ENCODE data around the gene CTPS2. TPM values are rescaled to one million over a fixed set of nuclear protein-coding genes. Genes with fewer than 3 reads are reported as not detected.

CTPS2 gene
- total RNA-seq, 1 experiment from 2014 or later: 30.0 TPM

DNA sequence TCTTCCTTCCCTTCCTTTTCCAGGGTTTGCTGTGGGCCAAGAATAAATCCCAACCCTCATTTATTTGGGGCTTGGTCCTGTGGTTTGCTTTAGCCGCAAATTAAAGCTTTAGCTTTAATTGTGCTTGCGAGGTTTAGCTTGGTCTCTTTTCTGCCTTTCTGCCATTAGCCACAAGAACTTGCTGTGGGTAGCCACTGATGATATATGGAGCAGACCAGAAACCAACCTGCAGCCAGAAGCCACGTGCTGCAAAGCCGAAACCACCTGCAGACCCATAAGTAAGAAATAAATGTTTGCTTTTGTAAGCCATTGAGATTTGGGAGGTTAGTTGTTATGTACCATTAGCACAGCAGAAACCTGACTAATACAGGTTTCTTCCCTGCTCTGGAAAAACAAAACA lies 152.3 kb downstream of the CTPS2 start:
- no peak for DNase-seq (ENCODE audit: low spot score)

- DNase-seq (ENCODE audit: low spot score): no peak
Measured at GRCh38 chrX:16559206-16559619, 153.3 kb downstream of the CTPS2 start.

GRCh38 chrX:16558489-16558888 lies 154.0 kb downstream of the CTPS2 start:
- no peak for DNase-seq (ENCODE audit: low spot score)

- no peak for DNase-seq (ENCODE audit: low spot score)
Measured at GRCh38 chrX:16552546-16552945, 159.9 kb downstream of the CTPS2 start.

DNA sequence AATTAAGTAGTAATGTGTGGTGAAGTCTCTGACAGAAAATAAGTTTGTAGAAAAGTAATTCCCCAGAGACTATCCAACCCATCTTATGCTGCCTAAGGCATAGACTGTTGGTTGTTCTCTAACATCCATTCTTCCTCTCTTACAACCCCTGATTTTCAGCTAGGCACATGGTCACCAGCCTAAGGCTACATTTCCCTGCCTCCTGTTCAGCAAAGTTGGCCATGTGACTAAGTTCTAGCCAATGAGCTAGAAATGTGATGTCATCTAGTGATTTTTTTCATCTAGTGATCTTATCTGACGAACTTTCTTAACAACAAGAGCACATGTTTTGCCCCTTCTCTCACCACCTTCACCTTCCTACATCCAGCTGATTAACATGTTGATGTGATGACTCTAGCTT lies 164.8 kb downstream of the CTPS2 start:
- no peak for DNase-seq (ENCODE audit: low spot score)

DNA sequence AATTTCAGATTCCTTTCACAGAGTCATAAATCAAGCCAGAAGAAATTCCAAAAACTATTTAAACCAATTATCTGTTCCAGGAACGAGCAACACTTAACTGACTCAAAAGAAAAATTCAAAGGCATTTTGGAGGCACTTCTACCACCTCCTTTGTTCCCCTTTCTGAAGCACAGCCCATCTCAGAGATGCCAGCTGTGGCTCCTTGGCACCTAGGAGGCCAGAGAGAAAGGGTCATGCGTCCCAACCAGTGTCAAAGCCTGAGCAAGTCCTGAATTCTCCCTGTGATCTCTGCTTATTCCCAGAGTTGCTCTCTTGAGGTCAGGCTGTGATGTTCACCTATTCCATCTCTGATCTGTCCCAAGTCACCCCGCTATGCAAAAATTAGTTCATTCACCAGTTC lies 167.5 kb downstream of the CTPS2 start:
- DNase-seq (ENCODE audit: low spot score): no peak

Other genes starting within 250 kb of the CTPS2 start
- gene S100G, start 62.5 kb downstream of the CTPS2 start, total RNA-seq (2014; rRNA removed; shearing (Covaris generic)): not detected in 2 replicates
- 50.1 and 53.8 TPM in 2 replicates for gene SYAP1, start 6.9 kb upstream of the CTPS2 start, total RNA-seq (2014; rRNA removed; shearing (Covaris generic))
- 14.7 and 21.1 TPM in 2 replicates for gene TXLNG, start 73.8 kb upstream of the CTPS2 start, total RNA-seq (2014; rRNA removed; shearing (Covaris generic))
- gene RBBP7, start 157.7 kb upstream of the CTPS2 start, total RNA-seq (2014; rRNA removed; shearing (Covaris generic)): 260 and 261 TPM in 2 replicates
- gene REPS2, start 234.0 kb upstream of the CTPS2 start, total RNA-seq (2014; rRNA removed; shearing (Covaris generic)): 1.4 and 1.7 TPM in 2 replicates